Left lung (tissue), 10 donors: ENCODE measurements around the gene KLHL28. TPM values are rescaled to one million over a fixed set of nuclear protein-coding genes. Genes with fewer than 3 reads are reported as not detected.

Source experiments
- ATAC-seq: fragments of 200-7000 bp; cut with Tn5 transposase; one replicate; pipeline ENCODE4 v1.9.1; 2020; ENCODE audit warnings: moderate library complexity
- DNase-seq, 4 donors: peaks; one replicate each; pipeline ENCODE4 v3.0.0-alpha.2; 2013 to 2020
- H3K27ac ChIP-seq, 2 donors: fragments of 200-600 bp; sonication (generic) in 1 of 2; one replicate each; pipeline versions ENCODE4 v1.5.0 to v1.8.0; 2020 to 2021
- H3K27me3 ChIP-seq, 2 donors: fragments of 200-600 bp; sonication (generic) in 1 of 2; one replicate each; pipeline versions ENCODE4 v1.5.0 to v1.8.0; 2020 to 2021
- H3K36me3 ChIP-seq, 2 donors: fragments of 200-600 bp; sonication (generic) in 1 of 2; one replicate each; pipeline versions ENCODE4 v1.5.0 to v1.8.0; 2020 to 2021
- H3K4me1 ChIP-seq, 2 donors: fragments of 200-600 bp; one replicate each; pipeline ENCODE4 v1.8.0; 2021
- H3K4me3 ChIP-seq, 2 donors: fragments of 200-600 bp; sonication (generic) in 1 of 2; one replicate each; pipeline versions ENCODE4 v1.5.0 to v1.8.0; 2020 to 2021; ENCODE audit warnings: mild to moderate bottlenecking in 1 of 2
- H3K9me3 ChIP-seq, 2 donors: fragments of 200-600 bp; sonication (generic) in 1 of 2; one replicate each; pipeline versions ENCODE4 v1.5.0 to v1.8.0; 2020 to 2021
- CTCF ChIP-seq, 2 donors: fragments of 200-600 bp; sonication (generic) in 1 of 2; IDR thresholded peaks; one replicate each; pipeline versions ENCODE4 v1.5.0 to v1.8.0; 2021; ENCODE audit warnings: antibody characterized with exemption in 2 of 2
- intact Hi-C, 2 donors: fragments of 100-400 bp; cut with DNase I; formaldehyde crosslinking; loops; one replicate each; pipeline versions ENCODE4 v1.11.2 to v1.14.2; 2022
- polyA plus RNA-seq, 6 donors: library from polyadenylated mRNA; unstranded; fragments of 120-200 nt; gene quantifications; one replicate each; pipeline ENCODE4 v1.2.1, GENCODE V29; 2013; ENCODE audit not compliant: insufficient read length in 6 of 6
- total RNA-seq, 2 donors: library from RNA; stranded (reverse); fragmentation: NEBNext Ultra II Directional; extraction: Animal tissue kit (Norgen Biotek cat#: 25700); gene quantifications; one replicate each; pipeline ENCODE4 v1.2.1, GENCODE V29; 2021
- donor health status: DM: no; HTN: yes; CAD: no.
- donor health status: DM: no; HTN: no; CAD: no.

Gene KLHL28
- total and polyA plus RNA-seq, 8 donors: 14.7 to 22.1 (median 17.8) TPM

- H3K27ac ChIP-seq: no peak overlapping the region
- peaks cover 0 to 17% of the 10 kb centered on the region in 2 donors for H3K4me1 ChIP-seq
- ATAC-seq (no peak), DNase-seq (no peak)
- no peaks in the 10 kb centered on the region for H3K9me3 ChIP-seq
- H3K4me3 ChIP-seq: no peak overlapping the region
- no peaks in the 10 kb centered on the region for H3K27me3 ChIP-seq
- intact Hi-C loops: no loop called here
- no peaks in the 10 kb centered on the region for H3K36me3 ChIP-seq
- TF ChIP-seq CTCF (IDR thresholded peaks at IDR 0.05): no peak
Observed at GRCh38 chr14:44990533-44990932, 28.8 kb upstream of the KLHL28 start.

- Histone ChIP-seq H3K27me3 (no peaks in the 10 kb centered on the region), H3K4me1 (peaks cover 0 to 17% of the 10 kb centered on the region in 2 donors), H3K27ac (peak overlapping the region in 1 of 2 donors; percentile 10), H3K9me3 (no peaks in the 10 kb centered on the region), H3K36me3 (no peaks in the 10 kb centered on the region), H3K4me3 (no peak overlapping the region)
- intact Hi-C loops: no loop called here
- DNase-seq (no peak), ATAC-seq (peak; percentile 62)
- no peak for TF ChIP-seq CTCF (IDR thresholded peaks at IDR 0.05)
Observed at GRCh38 chr14:44989497-44990440, 28.0 kb upstream of the KLHL28 start.

GRCh38 chr14:44988694-44989093 lies 26.9 kb upstream of the KLHL28 start:
- Histone ChIP-seq H3K9me3 (no peaks in the 10 kb centered on the region), H3K27me3 (no peaks in the 10 kb centered on the region), H3K4me3 (no peak overlapping the region), H3K27ac (peak overlapping the region in 1 of 2 donors; percentile 10), H3K36me3 (no peaks in the 10 kb centered on the region), H3K4me1 (peaks cover 0 to 17% of the 10 kb centered on the region in 2 donors)
- DNase-seq (peak in 2 of 4 donors; percentile 31 to 41), ATAC-seq (peak; percentile 65)
- intact Hi-C loops: no loop called here
- TF ChIP-seq CTCF (IDR thresholded peaks at IDR 0.05): no peak

- no peak for TF ChIP-seq CTCF (IDR thresholded peaks at IDR 0.05)
- Histone ChIP-seq H3K4me1 (peaks cover 0 to 5% of the 10 kb centered on the region in 2 donors), H3K27ac (no peak overlapping the region), H3K36me3 (no peaks in the 10 kb centered on the region), H3K27me3 (no peaks in the 10 kb centered on the region), H3K4me3 (no peak overlapping the region), H3K9me3 (no peaks in the 10 kb centered on the region)
- no peak for DNase-seq
- no peak for ATAC-seq
- intact Hi-C loops: no loop called here
Observed at GRCh38 chr14:44982594-44982993, 20.8 kb upstream of the KLHL28 start.

GRCh38 chr14:44981198-44981597 lies 19.5 kb upstream of the KLHL28 start:
- DNase-seq (no peak), ATAC-seq (no peak)
- Histone ChIP-seq H3K27me3 (no peaks in the 10 kb centered on the region), H3K4me1 (peaks cover 0 to 5% of the 10 kb centered on the region in 2 donors), H3K4me3 (no peak overlapping the region), H3K9me3 (no peaks in the 10 kb centered on the region), H3K27ac (no peak overlapping the region), H3K36me3 (no peaks in the 10 kb centered on the region)
- no peak for TF ChIP-seq CTCF (IDR thresholded peaks at IDR 0.05)
- intact Hi-C loops: no loop called here
